Neural crest cell (in vitro differentiated cells): ENCODE data around the gene LRMDA. TPM values are rescaled to one million over a fixed set of nuclear protein-coding genes. Genes with fewer than 3 reads are reported as not detected.

Source experiments
- DNase-seq: peaks from one replicate; pipeline ENCODE4 v3.0.0; 2021; ENCODE audit warnings: low read depth, mixed read lengths, low spot score
- H3K27ac Mint-ChIP-seq: one replicate; pipeline ENCODE4 v1.8.0; 2021; ENCODE audit warnings: mild to moderate bottlenecking, mixed read lengths; ENCODE audit not compliant: unreplicated experiment
- H3K27me3 Mint-ChIP-seq: 2 replicates; pipeline ENCODE4 v1.8.0; 2021; ENCODE audit warnings: low read depth, mild to moderate bottlenecking, mixed read lengths
- H3K36me3 Mint-ChIP-seq: 2 replicates; pipeline ENCODE4 v1.8.0; 2021; ENCODE audit warnings: low read depth, mild to moderate bottlenecking, mixed read lengths
- H3K4me1 Mint-ChIP-seq: 2 replicates; pipeline ENCODE4 v1.8.0; 2021; ENCODE audit warnings: mixed read lengths
- H3K4me3 Mint-ChIP-seq: one replicate; pipeline ENCODE4 v1.8.0; 2021; ENCODE audit warnings: mild to moderate bottlenecking, mixed read lengths
- H3K9me3 Mint-ChIP-seq: 2 replicates; pipeline ENCODE4 v1.8.0; 2021; ENCODE audit warnings: mixed read lengths
- CTCF ChIP-seq: fragments of 200-600 bp; sonication (generic); conservative IDR thresholded peaks from 2 replicates; pipeline ENCODE4 v1.5.0; 2021; ENCODE audit warnings: antibody characterized with exemption, mild to moderate bottlenecking
- total RNA-seq: library from RNA; stranded (reverse); gene quantifications from 2 replicates; pipeline ENCODE4 v1.2.1, GENCODE V29; 2021

LRMDA gene
- total RNA-seq, 1 donor from 2014 or later = 3.1 TPM

- Mint-ChIP-seq H3K4me1 (peaks cover 17% of the 10 kb centered on the region), H3K4me3 (no peak overlapping the region), H3K27me3 (no peaks in the 10 kb centered on the region), H3K9me3 (peaks cover 2% of the 10 kb centered on the region), H3K36me3 (no peaks in the 10 kb centered on the region), H3K27ac (peak overlapping the region; percentile 23)
- no peak for TF ChIP-seq CTCF
- no peak for DNase-seq
Observed at GRCh38 chr10:75663947-75664664, 232.7 kb downstream of the LRMDA start.

DNA sequence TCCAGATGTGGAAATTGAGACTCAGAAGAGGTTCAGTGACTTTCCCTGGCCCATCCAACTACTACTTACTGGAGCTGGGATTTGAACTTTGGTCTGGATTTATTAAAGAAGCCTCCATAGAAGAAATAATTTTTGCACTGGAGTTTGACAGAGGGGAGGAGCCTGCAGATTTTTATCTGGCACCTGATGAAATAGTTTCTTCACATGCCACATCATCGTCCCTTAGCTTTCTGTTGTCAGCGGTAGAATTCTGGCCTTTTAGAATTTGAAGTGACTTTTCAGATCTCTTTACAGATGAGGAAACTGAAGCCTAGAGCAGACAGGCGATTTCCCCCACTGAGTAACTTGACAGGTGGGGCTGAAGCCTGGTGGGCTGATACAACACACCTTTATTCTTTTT, 233.5 kb downstream of the LRMDA start:
- peaks cover 4% of the 10 kb centered on the region for H3K9me3 Mint-ChIP-seq
- no peaks in the 10 kb centered on the region for H3K27me3 Mint-ChIP-seq
- no peak for TF ChIP-seq CTCF
- no peak overlapping the region for H3K27ac Mint-ChIP-seq
- DNase-seq = no peak
- no peaks in the 10 kb centered on the region for H3K36me3 Mint-ChIP-seq
- H3K4me3 Mint-ChIP-seq = no peak overlapping the region
- peaks cover 13% of the 10 kb centered on the region for H3K4me1 Mint-ChIP-seq

DNA sequence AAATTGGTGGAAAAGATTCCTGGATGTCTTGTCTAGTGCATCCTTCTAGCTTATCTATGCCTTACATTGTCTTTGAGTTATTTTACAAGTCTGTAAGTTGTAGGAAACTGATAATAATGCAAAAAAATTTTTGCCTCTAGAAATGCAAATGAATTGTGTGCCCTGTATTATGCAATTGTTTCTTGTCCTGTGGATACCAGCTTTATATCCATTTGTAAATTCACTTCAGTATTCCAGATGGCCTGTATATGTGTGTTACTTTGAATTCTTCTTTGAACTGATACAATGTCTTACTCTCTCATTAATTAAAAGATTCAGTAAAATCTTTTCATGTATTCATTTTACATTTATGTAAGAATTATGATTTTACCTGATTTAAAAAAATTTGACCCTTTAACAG, 234.3 kb downstream of the LRMDA start:
- TF ChIP-seq CTCF = no peak
- Mint-ChIP-seq H3K27me3 (no peaks in the 10 kb centered on the region), H3K4me3 (no peak overlapping the region), H3K4me1 (peaks cover 7% of the 10 kb centered on the region), H3K36me3 (no peaks in the 10 kb centered on the region), H3K27ac (no peak overlapping the region), H3K9me3 (peaks cover 5% of the 10 kb centered on the region)
- no peak for DNase-seq

- peaks cover 4% of the 10 kb centered on the region for H3K36me3 Mint-ChIP-seq
Observed at GRCh38 chr10:75672111-75672671, 240.8 kb downstream of the LRMDA start.

GRCh38 chr10:75672842-75673241, 241.4 kb downstream of the LRMDA start:
- no peak for TF ChIP-seq CTCF
- Mint-ChIP-seq H3K9me3 (peaks cover 7% of the 10 kb centered on the region), H3K27me3 (no peaks in the 10 kb centered on the region), H3K4me3 (no peak overlapping the region), H3K4me1 (peaks cover 8% of the 10 kb centered on the region), H3K36me3 (peaks cover 4% of the 10 kb centered on the region), H3K27ac (peak overlapping the region; percentile 2)
- no peak for DNase-seq

More at GRCh38 chr10:75672111-75672671, 240.8 kb downstream of the LRMDA start:
- Mint-ChIP-seq H3K9me3 (peaks cover 7% of the 10 kb centered on the region), H3K27me3 (no peaks in the 10 kb centered on the region), H3K4me3 (no peak overlapping the region), H3K27ac (no peak overlapping the region), H3K4me1 (peaks cover 8% of the 10 kb centered on the region)
- TF ChIP-seq CTCF = no peak
- DNase-seq = no peak
